BLaER1 treated with 17β-estradiol and CSF1 and Interleukin-3, amounts not matched to agents 10 nM and 100 nM (cell line): Measurements from ENCODE around the gene DLL4.

Experiments used
- H3K27ac ChIP-seq, 11 experiments: shearing (Covaris generic); formaldehyde crosslinking; 2 replicates each; pipeline ENCODE4 v1.8.1; 2022
- H3K27me3 ChIP-seq, 11 experiments: shearing (Covaris generic); formaldehyde crosslinking; 2 replicates each; pipeline ENCODE4 v1.8.1; 2022
- H3K36me3 ChIP-seq, 11 experiments: shearing (Covaris generic); formaldehyde crosslinking; 2 replicates each; pipeline ENCODE4 v1.8.1; 2022
- H3K4me1 ChIP-seq, 10 experiments: shearing (Covaris generic); formaldehyde crosslinking; 2 replicates each; pipeline ENCODE4 v1.8.1; 2022
- H3K4me2 ChIP-seq, 11 experiments: shearing (Covaris generic); formaldehyde crosslinking; 2 replicates each; pipeline ENCODE4 v1.8.1; 2022
- H3K4me3 ChIP-seq, 10 experiments: shearing (Covaris generic); formaldehyde crosslinking; 2 replicates each; pipeline ENCODE4 v1.8.1; 2022
- H3K9ac ChIP-seq, 11 experiments: shearing (Covaris generic); formaldehyde crosslinking; 2 replicates each; pipeline ENCODE4 v1.8.1; 2022
- H3K9me3 ChIP-seq, 11 experiments: shearing (Covaris generic); formaldehyde crosslinking; replicated peaks in 1 of 11; 2 replicates each; pipeline ENCODE4 v1.8.1; 2022
- H4K20me1 ChIP-seq, 11 experiments: shearing (Covaris generic); formaldehyde crosslinking; 2 replicates each; pipeline ENCODE4 v1.8.1; 2022
- Cebpa-rat ChIP-seq, 11 experiments: shearing (Covaris generic); IDR thresholded peaks; 2 replicates each; pipeline ENCODE4 v1.8.1; 2022

Gene DLL4

GRCh38 chr15:40911141-40911540, 18.0 kb upstream of the DLL4 start:
- H3K4me2 ChIP-seq, result peak overlapping the region; percentile 94 to 99 (median 98)
- H3K4me1 ChIP-seq, result peaks cover 73 to 97% (median 93%) of the 10 kb centered on the region in 10 experiments
- H3K27me3 ChIP-seq, result no peaks in the 10 kb centered on the region; a peak in 1 of 22 replicates
- H3K36me3 ChIP-seq, result no peaks in the 10 kb centered on the region
- peak overlapping the region; percentile 37 to 90 (median 76); a peak in 21 of 22 replicates for H3K9ac ChIP-seq
- H4K20me1 ChIP-seq, result peaks cover 0 to 5% (median 0%) of the 10 kb centered on the region in 11 experiments; a peak in 4 of 22 replicates
- H3K4me3 ChIP-seq, result peak overlapping the region in 4 of 10 experiments; percentile 6 to 26 (median 18); a peak in 4 of 20 replicates
- no peaks in the 10 kb centered on the region for H3K9me3 ChIP-seq
- no peak for TF ChIP-seq Cebpa-rat (IDR thresholded peaks at IDR 0.05)
- H3K27ac ChIP-seq, result peak overlapping the region; percentile 40 to 98 (median 95); a peak in 21 of 22 replicates

GRCh38 chr15:40911693-40912092, 17.4 kb upstream of the DLL4 start:
- TF ChIP-seq Cebpa-rat (IDR thresholded peaks at IDR 0.05), result no peak
- peaks cover 67 to 97% (median 92%) of the 10 kb centered on the region in 10 experiments for H3K4me1 ChIP-seq
- H3K4me2 ChIP-seq, result peak overlapping the region; percentile 94 to 99 (median 98); a peak in 21 of 22 replicates
- no peaks in the 10 kb centered on the region for H3K9me3 ChIP-seq
- no peaks in the 10 kb centered on the region for H3K36me3 ChIP-seq
- H3K4me3 ChIP-seq, result no peak overlapping the region
- H3K27me3 ChIP-seq, result peaks cover 0 to 5% (median 0%) of the 10 kb centered on the region in 11 experiments; a peak in 3 of 22 replicates
- no peaks in the 10 kb centered on the region for H4K20me1 ChIP-seq
- peak overlapping the region in 9 of 11 experiments; percentile 86 to 98 (median 95); a peak in 19 of 22 replicates for H3K27ac ChIP-seq
- peak overlapping the region in 9 of 11 experiments; percentile 55 to 90 (median 83); a peak in 15 of 22 replicates for H3K9ac ChIP-seq

DNA sequence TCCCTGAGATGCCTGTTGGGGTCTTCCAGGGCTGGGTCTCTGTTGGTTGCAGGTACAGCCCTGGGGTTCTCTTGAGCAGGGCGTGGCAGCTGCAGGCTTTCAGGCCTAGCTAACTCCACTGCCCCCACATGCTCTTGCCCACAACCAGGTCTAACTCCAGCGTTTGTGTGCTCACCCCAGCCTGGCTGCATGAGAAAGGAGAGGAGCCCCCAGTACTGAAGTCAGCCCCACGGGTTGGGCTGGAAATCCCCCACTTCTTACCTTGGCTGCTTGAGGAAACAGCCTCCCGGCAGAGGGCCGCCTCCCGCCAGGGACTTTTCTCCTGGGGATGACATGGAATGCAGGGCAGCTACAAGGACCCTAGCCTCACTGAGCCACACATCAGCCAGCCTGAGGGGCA, 16.7 kb upstream of the DLL4 start:
- no peak overlapping the region for H3K4me3 ChIP-seq
- peaks cover 59 to 97% (median 91%) of the 10 kb centered on the region in 10 experiments for H3K4me1 ChIP-seq
- H3K4me2 ChIP-seq, result peak overlapping the region; percentile 38 to 99 (median 98); a peak in 21 of 22 replicates
- H3K9ac ChIP-seq, result 0 out of 22 replicates have a peak overlapping the region, but pooled peaks of 1 of the 11 experiments have one; percentile 12
- H4K20me1 ChIP-seq, result no peaks in the 10 kb centered on the region
- no peaks in the 10 kb centered on the region for H3K36me3 ChIP-seq
- no peak for TF ChIP-seq Cebpa-rat (IDR thresholded peaks at IDR 0.05)
- H3K27ac ChIP-seq, result peak overlapping the region in 7 of 11 experiments; percentile 35 to 97 (median 95); a peak in 8 of 22 replicates
- H3K27me3 ChIP-seq, result peaks cover 0 to 12% (median 1%) of the 10 kb centered on the region in 11 experiments; a peak in 5 of 22 replicates
- H3K9me3 ChIP-seq, result no peaks in the 10 kb centered on the region

DNA sequence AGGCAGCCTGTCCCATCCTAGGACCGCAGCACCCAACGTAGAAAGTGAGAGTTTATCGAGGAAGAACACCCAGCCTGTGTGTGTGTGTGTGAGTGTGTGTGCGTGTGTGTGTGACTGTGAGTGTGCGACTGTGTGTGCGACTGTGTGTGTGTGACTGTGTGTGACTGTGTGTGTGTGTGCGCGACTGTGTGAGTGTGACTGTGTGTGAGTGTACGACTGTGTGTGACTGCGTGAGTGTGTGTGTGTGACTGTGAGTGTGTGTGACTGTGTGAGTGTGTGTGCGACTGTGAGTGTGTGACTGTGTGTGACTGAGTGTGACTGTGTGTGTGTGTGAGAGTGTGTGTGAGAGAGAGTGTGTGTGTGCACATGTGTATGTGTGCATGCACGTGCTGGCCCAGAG, 15.1 kb upstream of the DLL4 start:
- H3K27ac ChIP-seq, result peak overlapping the region in 1 of 11 experiments; percentile 16; a peak in 1 of 22 replicates
- no peaks in the 10 kb centered on the region for H3K9me3 ChIP-seq
- TF ChIP-seq Cebpa-rat (IDR thresholded peaks at IDR 0.05), result no peak
- H3K4me1 ChIP-seq, result peaks cover 51 to 95% (median 89%) of the 10 kb centered on the region in 10 experiments
- peak overlapping the region in 5 of 11 experiments; percentile 26 to 56 (median 50); a peak in 6 of 22 replicates for H3K4me2 ChIP-seq
- H3K36me3 ChIP-seq, result no peaks in the 10 kb centered on the region
- H3K4me3 ChIP-seq, result no peak overlapping the region
- H4K20me1 ChIP-seq, result no peaks in the 10 kb centered on the region
- peaks cover 0 to 14% (median 3%) of the 10 kb centered on the region in 11 experiments; a peak in 5 of 22 replicates for H3K27me3 ChIP-seq
- H3K9ac ChIP-seq, result no peak overlapping the region; a peak in 1 of 22 replicates

DNA sequence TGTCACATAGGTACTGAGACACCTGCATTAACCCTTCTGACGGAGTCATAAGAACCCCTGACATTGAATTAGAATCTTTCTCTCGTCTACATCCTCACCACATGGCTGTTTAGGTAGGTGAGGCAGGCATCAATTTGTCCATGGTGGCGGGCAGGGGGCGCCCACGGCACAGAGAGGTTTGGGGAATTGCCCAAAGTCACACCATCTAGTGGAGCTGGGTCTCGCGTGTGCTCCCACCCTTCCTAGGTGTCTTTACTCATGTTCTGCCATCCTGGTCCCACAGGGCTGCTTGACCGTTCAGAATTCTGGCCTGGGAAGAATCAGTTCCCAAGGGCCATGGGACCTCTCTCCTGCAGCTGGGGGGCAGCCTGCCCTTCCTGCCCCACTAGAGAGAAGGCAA, 14.7 kb upstream of the DLL4 start:
- H4K20me1 ChIP-seq, result no peaks in the 10 kb centered on the region
- H3K4me1 ChIP-seq, result peaks cover 46 to 90% (median 84%) of the 10 kb centered on the region in 10 experiments
- peak overlapping the region in 2 of 11 experiments; percentile 3 to 33; a peak in 1 of 22 replicates for H3K9ac ChIP-seq
- peak overlapping the region in 10 of 11 experiments; percentile 15 to 56 (median 38); a peak in 19 of 22 replicates for H3K4me2 ChIP-seq
- H3K36me3 ChIP-seq, result no peaks in the 10 kb centered on the region
- H3K4me3 ChIP-seq, result no peak overlapping the region
- H3K27ac ChIP-seq, result peak overlapping the region in 3 of 11 experiments; percentile 10 to 36 (median 14); a peak in 4 of 22 replicates
- H3K27me3 ChIP-seq, result peaks cover 0 to 14% (median 3%) of the 10 kb centered on the region in 11 experiments; a peak in 5 of 22 replicates
- TF ChIP-seq Cebpa-rat (IDR thresholded peaks at IDR 0.05), result no peak
- no peaks in the 10 kb centered on the region for H3K9me3 ChIP-seq

GRCh38 chr15:40915116-40915661, 14.0 kb upstream of the DLL4 start:
- Histone ChIP-seq H3K4me1 (peaks cover 39 to 83% (median 77%) of the 10 kb centered on the region in 10 experiments), H3K36me3 (no peaks in the 10 kb centered on the region), H3K4me3 (no peak overlapping the region), H3K27ac (peak overlapping the region in 3 of 11 experiments; percentile 3 to 19 (median 10); a peak in 4 of 22 replicates), H3K4me2 (peak overlapping the region in 10 of 11 experiments; percentile 15 to 56 (median 38); a peak in 19 of 22 replicates), H4K20me1 (no peaks in the 10 kb centered on the region), H3K9ac (peak overlapping the region in 4 of 11 experiments; percentile 3 to 33 (median 16); a peak in 1 of 22 replicates), H3K27me3 (peaks cover 0 to 14% (median 3%) of the 10 kb centered on the region in 11 experiments; a peak in 5 of 22 replicates), H3K9me3 (no peaks in the 10 kb centered on the region)
- no peak for TF ChIP-seq Cebpa-rat (IDR thresholded peaks at IDR 0.05)

DNA sequence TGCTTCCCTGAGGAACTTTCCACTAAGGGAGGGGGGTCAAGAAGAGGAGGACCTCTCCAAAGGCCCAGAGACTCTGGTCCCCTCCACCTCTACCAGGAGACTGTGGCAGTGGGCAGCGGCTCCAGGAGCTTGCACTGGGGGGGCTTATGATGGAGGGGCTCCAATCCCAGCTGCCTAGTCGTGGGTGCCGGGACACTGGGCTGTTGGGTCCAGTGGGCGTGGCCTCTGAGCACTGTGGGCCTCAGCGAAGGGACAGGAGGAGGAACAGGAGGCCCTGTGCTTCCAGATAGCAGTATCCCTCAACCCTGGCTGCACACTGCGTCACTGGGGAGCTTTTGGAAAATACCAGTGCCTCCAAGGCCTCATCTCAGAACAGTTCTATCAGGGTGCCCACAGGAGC, 13.5 kb upstream of the DLL4 start:
- Histone ChIP-seq H4K20me1 (no peaks in the 10 kb centered on the region), H3K36me3 (no peaks in the 10 kb centered on the region), H3K27me3 (peaks cover 0 to 14% (median 3%) of the 10 kb centered on the region in 11 experiments; a peak in 5 of 22 replicates), H3K4me2 (peak overlapping the region in 10 of 11 experiments; percentile 15 to 56 (median 38); a peak in 17 of 22 replicates), H3K9ac (peak overlapping the region in 1 of 11 experiments; percentile 15; a peak in 2 of 22 replicates), H3K4me3 (no peak overlapping the region), H3K9me3 (no peaks in the 10 kb centered on the region), H3K27ac (peak overlapping the region in 3 of 11 experiments; percentile 3 to 19 (median 4); a peak in 3 of 22 replicates), H3K4me1 (peaks cover 34 to 78% (median 73%) of the 10 kb centered on the region in 10 experiments)
- TF ChIP-seq Cebpa-rat (IDR thresholded peaks at IDR 0.05), result no peak

- Histone ChIP-seq H3K36me3 (no peaks in the 10 kb centered on the region), H4K20me1 (no peaks in the 10 kb centered on the region), H3K27ac (peak overlapping the region in 6 of 11 experiments; percentile 7 to 51 (median 25); a peak in 4 of 22 replicates), H3K4me1 (peaks cover 23 to 67% (median 61%) of the 10 kb centered on the region in 10 experiments), H3K9ac (peak overlapping the region in 8 of 11 experiments; percentile 3 to 52 (median 30); a peak in 9 of 22 replicates), H3K27me3 (peaks cover 0 to 16% (median 3%) of the 10 kb centered on the region in 11 experiments; a peak in 7 of 22 replicates), H3K4me3 (no peak overlapping the region), H3K9me3 (no peaks in the 10 kb centered on the region), H3K4me2 (peak overlapping the region; percentile 57 to 92 (median 70); a peak in 21 of 22 replicates)
- TF ChIP-seq Cebpa-rat (IDR thresholded peaks at IDR 0.05), result no peak
Observed at GRCh38 chr15:40917585-40917984, 11.6 kb upstream of the DLL4 start.
